HCT116 (cell line): ENCODE results near the gene TMEM52. TPM values are rescaled to one million over a fixed set of nuclear protein-coding genes. Genes with fewer than 3 reads are reported as not detected.

ENCODE experiments used
- ATAC-seq: fragments of 200-7000 bp; cut with Tn5 transposase; 2 replicates; pipeline ENCODE4 v1.9.1; 2020; ENCODE audit warnings: mild to moderate bottlenecking, moderate library complexity
- BruUV-seq: library from RNA; stranded (reverse); fragments of 400-500 nt; replicated peaks from 2 replicates; lab custom pipeline; 2021; lab: Mats Ljungman, UMichigan
- CTCF ChIA-PET: fragments of 300-600 bp; sonication (Branson Sonifier 250); formaldehyde crosslinking; loops from one replicate; lab custom pipeline; 2021; ENCODE audit warnings: antibody characterized with exemption; lab: Charles Lee
- POLR2A ChIA-PET: fragments of 300-600, 350-600 bp; sonication (Branson Sonifier 250); formaldehyde crosslinking; loops from one replicate; lab custom pipeline; 2021; ENCODE audit warnings: antibody characterized with exemption; lab: Charles Lee
- RAD21 ChIA-PET, 2 experiments: fragments of 300-600 bp; sonication (Branson Sonifier 250); formaldehyde crosslinking; loops; one replicate each; lab custom pipeline; 2023; ENCODE audit warnings: low total read pairs in 2 of 2; ENCODE audit not compliant: uncharacterized antibody in 2 of 2, unreplicated experiment in 2 of 2, low non-redundant PET in 1 of 2; lab: Charles Lee
- DNase-seq: peaks from one replicate; pipeline ENCODE4 v3.0.0-alpha.2; 2010; ENCODE audit warnings: low read depth, low spot score
- H2AFZ ChIP-seq: fragments of 200-600 bp; shearing (Covaris generic), sonication (generic); 2 replicates; pipeline ENCODE4 v1.6.1; 2017; ENCODE audit warnings: low read depth, mixed run types, mixed read lengths, antibody characterized with exemption, low read length; ENCODE audit not compliant: poor library complexity, severe bottlenecking
- H3K27ac ChIP-seq: 2 replicates; pipeline ENCODE4 v1.5.1; 2012; ENCODE audit warnings: low read depth, low read length
- H3K27me3 ChIP-seq: fragments of 200-600 bp; sonication (generic); 2 replicates; pipeline ENCODE4 v1.6.1; 2016; ENCODE audit warnings: mixed run types, low read length, mixed read lengths; ENCODE audit not compliant: insufficient read depth
- H3K36me3 ChIP-seq, 2 experiments: fragments of 200-500 bp in 1 of 2; fragments of 200-600 bp in 1 of 2; sonication (Bioruptor generic) in 1 of 2; sonication (generic) in 1 of 2; 2 replicates each; pipeline versions ENCODE4 v1.5.1 to v1.6.1; 2014 to 2016; ENCODE audit warnings: low read length in 2 of 2, inconsistent platforms in 1 of 2, mixed read lengths in 1 of 2, mixed run types in 1 of 2; ENCODE audit not compliant: insufficient read depth in 2 of 2, control insufficient read depth in 1 of 2
- H3K4me1 ChIP-seq, 2 experiments: fragments of 200-600 bp in 1 of 2; sonication (generic) in 1 of 2; 2 replicates each; pipeline versions ENCODE4 v1.5.1 to v1.6.1; 2012 to 2017; ENCODE audit warnings: low read length in 2 of 2, inconsistent platforms in 1 of 2, mild to moderate bottlenecking in 1 of 2, mixed read lengths in 1 of 2, mixed run types in 1 of 2, moderate library complexity in 1 of 2; ENCODE audit not compliant: insufficient read depth in 2 of 2, control insufficient read depth in 1 of 2
- H3K4me2 ChIP-seq: fragments of 200-600 bp; sonication (generic); 2 replicates; pipeline ENCODE4 v1.6.1; 2017; ENCODE audit warnings: mixed run types, low read length, mixed read lengths
- H3K4me3 ChIP-seq, 2 experiments: fragments of 200-600 bp in 1 of 2; sonication (generic) in 1 of 2; replicated peaks in 1 of 2; 2 replicates each; pipeline ENCODE4 v1.5.1; 2011 to 2016; ENCODE audit warnings: low read length in 2 of 2, control low read depth in 1 of 2, low read depth in 1 of 2, mild to moderate bottlenecking in 1 of 2, mixed read lengths in 1 of 2, mixed run types in 1 of 2
- H3K79me2 ChIP-seq: fragments of 200-600 bp; sonication (generic); 2 replicates; pipeline ENCODE4 v1.6.1; 2017; ENCODE audit warnings: mild to moderate bottlenecking, mixed run types, low read length, moderate library complexity, mixed read lengths; ENCODE audit not compliant: insufficient read depth
- H3K9ac ChIP-seq: fragments of 200-600 bp; sonication (generic); 2 replicates; pipeline ENCODE4 v1.6.1; 2016; ENCODE audit warnings: low read length, mixed read lengths
- H3K9me2 ChIP-seq: fragments of 200-600 bp; sonication (generic), shearing (Covaris generic); 2 replicates; pipeline ENCODE4 v1.6.1; 2017; ENCODE audit warnings: mixed run types, mild to moderate bottlenecking, moderate library complexity; ENCODE audit not compliant: insufficient read depth
- H3K9me3 ChIP-seq, 2 experiments: fragments of 200-500 bp in 1 of 2; fragments of 200-600 bp in 1 of 2; sonication (Bioruptor generic) in 1 of 2; sonication (generic) in 1 of 2; 2 replicates each; pipeline ENCODE4 v1.6.1; 2014 to 2017; ENCODE audit warnings: low read length in 2 of 2, mixed read lengths in 2 of 2, inconsistent platforms in 1 of 2, low read depth in 1 of 2, mild to moderate bottlenecking in 1 of 2, mixed run types in 1 of 2, moderate library complexity in 1 of 2; ENCODE audit not compliant: control insufficient read depth in 1 of 2, insufficient read depth in 1 of 2
- H4K20me1 ChIP-seq: fragments of 200-600 bp; sonication (generic), shearing (Covaris generic); 2 replicates; pipeline ENCODE4 v1.6.1; 2017; ENCODE audit warnings: mixed run types, mild to moderate bottlenecking, moderate library complexity; ENCODE audit not compliant: insufficient read depth
- CBX3 ChIP-seq: IDR thresholded peaks from 2 replicates; pipeline ENCODE4 v1.6.1; 2012; ENCODE audit warnings: low read depth
- CTCF ChIP-seq, 3 experiments: fragments of 200-600 bp in 1 of 3; sonication (generic) in 1 of 3; IDR thresholded peaks in 2 of 3; conservative IDR thresholded peaks in 1 of 3; 2 replicates each; pipeline ENCODE4 v1.5.1; 2012 to 2017; ENCODE audit warnings: low read depth in 2 of 3, low read length in 2 of 3, antibody characterized with exemption in 1 of 3, borderline replicate concordance in 1 of 3, control low read depth in 1 of 3, mild to moderate bottlenecking in 1 of 3, mixed read lengths in 1 of 3, mixed run types in 1 of 3, moderate library complexity in 1 of 3; ENCODE audit not compliant: insufficient read depth in 1 of 3
- ELF1 ChIP-seq: IDR thresholded peaks from 2 replicates; pipeline ENCODE4 v1.6.1; 2012; ENCODE audit warnings: low read depth, borderline replicate concordance
- EZH2 ChIP-seq: fragments of 200-600 bp; sonication (generic); IDR thresholded peaks from 2 replicates; pipeline ENCODE4 v1.6.1; 2017; ENCODE audit warnings: antibody characterized with exemption, mixed run types
- EZH2phosphoT487 ChIP-seq: fragments of 200-600 bp; IDR thresholded peaks from 2 replicates; pipeline ENCODE4 v1.6.1; 2018; ENCODE audit warnings: antibody characterized with exemption, borderline replicate concordance
- MAX ChIP-seq: IDR thresholded peaks from 2 replicates; pipeline ENCODE4 v1.6.1; 2012
- POLR2AphosphoS5 ChIP-seq: IDR thresholded peaks from 2 replicates; pipeline ENCODE4 v1.6.1; 2011; ENCODE audit warnings: mild to moderate bottlenecking, low read depth, low read length, moderate library complexity
- RAD21 ChIP-seq: IDR thresholded peaks from 2 replicates; pipeline ENCODE4 v1.6.1; 2012; ENCODE audit warnings: low read depth, mild to moderate bottlenecking
- SP1 ChIP-seq: IDR thresholded peaks from 2 replicates; pipeline ENCODE4 v1.6.1; 2012; ENCODE audit warnings: low read depth
- YY1 ChIP-seq: IDR thresholded peaks from 2 replicates; pipeline ENCODE4 v1.6.1; 2011; ENCODE audit warnings: low read length, low read depth, moderate library complexity, mild to moderate bottlenecking; ENCODE audit not compliant: insufficient replicate concordance; ENCODE audit errors: extremely low read depth
- ZBTB33 ChIP-seq: IDR thresholded peaks from 2 replicates; pipeline ENCODE4 v1.6.1; 2011; ENCODE audit warnings: mild to moderate bottlenecking, low read length, moderate library complexity; ENCODE audit not compliant: insufficient replicate concordance; ENCODE audit errors: extremely low read depth
- ZFX ChIP-seq: fragments of 450-650 bp; IDR thresholded peaks from 2 replicates; pipeline ENCODE4 v1.6.1; 2017
- intact Hi-C: fragments of 100-400 bp; cut with micrococcal nuclease; formaldehyde crosslinking; loops from 2 replicates; pipeline ENCODE4 v1.10.0; 2022
- total RNA-seq: library from RNA; stranded (reverse); gene quantifications from one replicate; pipeline ENCODE4 v1.2.1, GENCODE V29; 2021; ENCODE audit not compliant: unreplicated experiment

TMEM52 gene
- total RNA-seq, 1 experiment from 2014 or later: 27.5 TPM

- Histone ChIP-seq H3K4me1 (peaks cover 0 to 7% of the 10 kb centered on the region in 2 experiments; a peak in 1 of 4 replicates), H3K36me3 (no peaks in the 10 kb centered on the region), H3K9ac (no peak overlapping the region), H3K4me2 (no peak overlapping the region), H4K20me1 (no peaks in the 10 kb centered on the region), H3K4me3 (no peak overlapping the region), H3K9me2 (no peaks in the 10 kb centered on the region), H2AFZ (no peak overlapping the region), H3K27me3 (no peaks in the 10 kb centered on the region), H3K79me2 (no peaks in the 10 kb centered on the region), H3K9me3 (no peaks in the 10 kb centered on the region), H3K27ac (no peak overlapping the region)
- DNase-seq (no peak), ATAC-seq (no peak)
- TF ChIP-seq CBX3 (no peak), YY1 (no peak), CTCF (IDR thresholded peaks at IDR 0.05 in 2 of 3, conservative IDR thresholded peaks at IDR 0.05 in 1 of 3; ENCODE audit: borderline replicate concordance in 1 of 3, insufficient read depth in 1 of 3, low read depth in 2 of 3, low read length in 2 of 3) (no peak), ZFX (no peak), SP1 (no peak), MAX (no peak)
- CTCF ChIA-PET: no interaction called here
- intact Hi-C loops: no loop called here
- BruUV-seq: no TSS peak
- POLR2A ChIA-PET: no interaction called here
- RAD21 ChIA-PET: no interaction called here
Measured at GRCh38 chr1:1948783-1949182, 29.7 kb upstream of the TMEM52 start.

- no peaks in the 10 kb centered on the region for H3K36me3 ChIP-seq
- no peak overlapping the region for H3K4me2 ChIP-seq
Measured at GRCh38 chr1:1947493-1947892, 28.4 kb upstream of the TMEM52 start.

More at GRCh38 chr1:1947493-1947892, 28.4 kb upstream of the TMEM52 start:
- CTCF ChIA-PET: interaction anchor here (1.0 kb wide), 1 partner anchor 97 kb away, joined by 4 read pairs; no protein-coding TSS in a partner anchor
- Histone ChIP-seq H3K9me2 (no peaks in the 10 kb centered on the region), H3K9me3 (no peaks in the 10 kb centered on the region), H3K27me3 (no peaks in the 10 kb centered on the region), H2AFZ (no peak overlapping the region), H4K20me1 (no peaks in the 10 kb centered on the region), H3K4me3 (no peak overlapping the region), H3K4me1 (peaks cover 0 to 10% of the 10 kb centered on the region in 2 experiments; a peak in 1 of 4 replicates), H3K79me2 (no peaks in the 10 kb centered on the region), H3K27ac (no peak overlapping the region), H3K9ac (no peak overlapping the region)
- no TSS peak for BruUV-seq
- DNase-seq (no peak), ATAC-seq (no peak)
- POLR2A ChIA-PET: interaction anchor here (0.6 kb wide), 1 partner anchor 39 kb away, joined by 4 read pairs; no protein-coding TSS in a partner anchor
- TF ChIP-seq ZBTB33: no peak
- no peak for TF ChIP-seq ELF1
- TF ChIP-seq CBX3: no peak
- TF ChIP-seq CTCF (IDR thresholded peaks at IDR 0.05 in 2 of 3, conservative IDR thresholded peaks at IDR 0.05 in 1 of 3; ENCODE audit: borderline replicate concordance in 1 of 3, insufficient read depth in 1 of 3, low read depth in 2 of 3, low read length in 2 of 3): no peak
- no peak for TF ChIP-seq MAX
- TF ChIP-seq EZH2: no peak
- TF ChIP-seq EZH2phosphoT487: no peak
- no peak for TF ChIP-seq RAD21
- TF ChIP-seq POLR2AphosphoS5: no peak
- intact Hi-C loops: no loop called here
- RAD21 ChIA-PET: no interaction called here
